Measurements from ENCODE around the gene GYPE.

GRCh38 chr4:143883529-143883928, 21.8 kb downstream of the GYPE start:
- TF ChIP-seq, protein P1, sequence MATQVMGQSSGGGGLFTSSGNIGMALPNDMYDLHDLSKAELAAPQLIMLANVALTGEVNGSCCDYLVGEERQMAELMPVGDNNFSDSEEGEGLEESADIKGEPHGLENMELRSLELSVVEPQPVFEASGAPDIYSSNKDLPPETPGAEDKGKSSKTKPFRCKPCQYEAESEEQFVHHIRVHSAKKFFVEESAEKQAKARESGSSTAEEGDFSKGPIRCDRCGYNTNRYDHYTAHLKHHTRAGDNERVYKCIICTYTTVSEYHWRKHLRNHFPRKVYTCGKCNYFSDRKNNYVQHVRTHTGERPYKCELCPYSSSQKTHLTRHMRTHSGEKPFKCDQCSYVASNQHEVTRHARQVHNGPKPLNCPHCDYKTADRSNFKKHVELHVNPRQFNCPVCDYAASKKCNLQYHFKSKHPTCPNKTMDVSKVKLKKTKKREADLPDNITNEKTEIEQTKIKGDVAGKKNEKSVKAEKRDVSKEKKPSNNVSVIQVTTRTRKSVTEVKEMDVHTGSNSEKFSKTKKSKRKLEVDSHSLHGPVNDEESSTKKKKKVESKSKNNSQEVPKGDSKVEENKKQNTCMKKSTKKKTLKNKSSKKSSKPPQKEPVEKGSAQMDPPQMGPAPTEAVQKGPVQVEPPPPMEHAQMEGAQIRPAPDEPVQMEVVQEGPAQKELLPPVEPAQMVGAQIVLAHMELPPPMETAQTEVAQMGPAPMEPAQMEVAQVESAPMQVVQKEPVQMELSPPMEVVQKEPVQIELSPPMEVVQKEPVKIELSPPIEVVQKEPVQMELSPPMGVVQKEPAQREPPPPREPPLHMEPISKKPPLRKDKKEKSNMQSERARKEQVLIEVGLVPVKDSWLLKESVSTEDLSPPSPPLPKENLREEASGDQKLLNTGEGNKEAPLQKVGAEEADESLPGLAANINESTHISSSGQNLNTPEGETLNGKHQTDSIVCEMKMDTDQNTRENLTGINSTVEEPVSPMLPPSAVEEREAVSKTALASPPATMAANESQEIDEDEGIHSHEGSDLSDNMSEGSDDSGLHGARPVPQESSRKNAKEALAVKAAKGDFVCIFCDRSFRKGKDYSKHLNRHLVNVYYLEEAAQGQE (IDR thresholded peaks at IDR 0.05; ENCODE audit: insufficient read depth in 1 of 2, low read depth in 2 of 2, low read length in 2 of 2) = no peak
- TF ChIP-seq POLR2AphosphoS5 (IDR thresholded peaks at IDR 0.05; ENCODE audit: low read depth, low read length) (no peak), TAF1 (IDR thresholded peaks at IDR 0.05; ENCODE audit: borderline replicate concordance, insufficient read depth, low read length) (no peak)

Data from PFSK-1 (cell line).